GM23338 (cell line): Measurements from ENCODE around the gene NKX2-1. TPM values are rescaled to one million over a fixed set of nuclear protein-coding genes. Genes with fewer than 3 reads are reported as not detected.

Experiments
- ATAC-seq: fragments of 200-7000 bp; cut with Tn5 transposase; 3 replicates; pipeline ENCODE4 v1.9.1; 2020
- DNase-seq: peaks from one replicate; pipeline ENCODE4 v3.0.0-alpha.2; 2015; ENCODE audit warnings: low spot score
- H2AFZ ChIP-seq: fragments of 200-600 bp; sonication (generic); 2 replicates; pipeline ENCODE4 v1.8.0; 2016; ENCODE audit warnings: antibody characterized with exemption, mild to moderate bottlenecking, moderate library complexity
- H3F3A ChIP-seq: fragments of 200-600 bp; sonication (generic); replicated peaks from 2 replicates; pipeline ENCODE4 v1.8.0; 2017; ENCODE audit warnings: antibody characterized with exemption, mixed run types, low read depth
- H3K27ac ChIP-seq: fragments of 200-600 bp; sonication (generic); 2 replicates; pipeline ENCODE4 v1.6.1; 2016; ENCODE audit warnings: low read depth
- H3K27me3 ChIP-seq: fragments of 200-600 bp; sonication (generic); 2 replicates; pipeline ENCODE4 v1.8.0; 2016; ENCODE audit warnings: mild to moderate bottlenecking, mixed run types, moderate library complexity; ENCODE audit not compliant: insufficient read depth
- H3K36me3 ChIP-seq: fragments of 200-600 bp; sonication (generic); 2 replicates; pipeline ENCODE4 v1.8.0; 2016; ENCODE audit warnings: mild to moderate bottlenecking; ENCODE audit not compliant: insufficient read depth
- H3K4me1 ChIP-seq: fragments of 200-600 bp; sonication (generic); 2 replicates; pipeline ENCODE4 v1.8.0; 2016; ENCODE audit warnings: mild to moderate bottlenecking, moderate library complexity; ENCODE audit not compliant: insufficient read depth
- H3K4me2 ChIP-seq: fragments of 200-600 bp; sonication (generic); 2 replicates; pipeline ENCODE4 v1.7.1; 2017; ENCODE audit warnings: mixed run types
- H3K4me3 ChIP-seq: fragments of 200-600 bp; sonication (generic); 2 replicates; pipeline ENCODE4 v1.6.1; 2016; ENCODE audit warnings: mixed run types
- H3K79me2 ChIP-seq: fragments of 200-600 bp; sonication (generic); replicated peaks from 2 replicates; pipeline ENCODE4 v1.8.0; 2017; ENCODE audit warnings: mild to moderate bottlenecking; ENCODE audit not compliant: insufficient read depth
- H3K9me2 ChIP-seq: fragments of 200-600 bp; sonication (generic); 2 replicates; pipeline ENCODE4 v1.8.0; 2017; ENCODE audit not compliant: insufficient read depth
- H4K20me1 ChIP-seq: fragments of 200-600 bp; sonication (generic); replicated peaks from 2 replicates; pipeline ENCODE4 v1.8.0; 2017; ENCODE audit warnings: mild to moderate bottlenecking; ENCODE audit not compliant: insufficient read depth
- H3K27ac Mint-ChIP-seq: 2 replicates; pipeline ENCODE4 v1.8.0; 2020; ENCODE audit warnings: inconsistent platforms, mild to moderate bottlenecking, moderate library complexity, mixed read lengths
- H3K27me3 Mint-ChIP-seq: 3 replicates; pipeline ENCODE4 v1.8.0; 2022; ENCODE audit warnings: low read depth, mild to moderate bottlenecking, moderate library complexity, mixed read lengths, inconsistent platforms; ENCODE audit not compliant: insufficient read depth, poor library complexity
- H3K36me3 Mint-ChIP-seq: 3 replicates; pipeline ENCODE4 v1.8.0; 2021; ENCODE audit warnings: low read depth, mild to moderate bottlenecking, inconsistent platforms, moderate library complexity, mixed read lengths
- H3K4me1 Mint-ChIP-seq: 3 replicates; pipeline ENCODE4 v1.8.0; 2020; ENCODE audit warnings: mild to moderate bottlenecking, inconsistent platforms, mixed read lengths
- H3K4me3 Mint-ChIP-seq: 3 replicates; pipeline ENCODE4 v1.8.0; 2021; ENCODE audit warnings: moderate library complexity, mild to moderate bottlenecking, inconsistent platforms, mixed read lengths
- H3K9me3 Mint-ChIP-seq: 3 replicates; pipeline ENCODE4 v1.8.0; 2020; ENCODE audit warnings: moderate library complexity, mild to moderate bottlenecking, inconsistent platforms, mixed read lengths
- CTCF ChIP-seq, 2 experiments: fragments of 200-600 bp in 1 of 2; sonication (generic) in 1 of 2; conservative IDR thresholded peaks; 2 replicates each; pipeline versions ENCODE4 v1.5.1 to v1.6.1; 2016 to 2017; ENCODE audit warnings: antibody characterized with exemption in 2 of 2, low read depth in 2 of 2, mild to moderate bottlenecking in 2 of 2, moderate library complexity in 1 of 2
- EZH2 ChIP-seq: fragments of 200-600 bp; sonication (generic); IDR thresholded peaks from one replicate; pipeline ENCODE4 v1.8.0; 2017; ENCODE audit warnings: antibody characterized with exemption, mild to moderate bottlenecking, low read depth; ENCODE audit not compliant: unreplicated experiment
- EZH2phosphoT487 ChIP-seq: fragments of 200-600 bp; sonication (generic); IDR thresholded peaks from one replicate; pipeline ENCODE4 v1.8.1; 2018; ENCODE audit warnings: antibody characterized with exemption; ENCODE audit not compliant: unreplicated experiment
- JUNB ChIP-seq: IDR thresholded peaks from one replicate; pipeline ENCODE4 v1.6.1; 2016; ENCODE audit warnings: antibody characterized with exemption; ENCODE audit not compliant: unreplicated experiment
- NANOG ChIP-seq: IDR thresholded peaks from 2 replicates; pipeline ENCODE4 v1.6.1; 2016; ENCODE audit warnings: antibody characterized with exemption, borderline replicate concordance
- REST ChIP-seq: IDR thresholded peaks from one replicate; pipeline ENCODE4 v1.6.1; 2018; ENCODE audit warnings: antibody characterized with exemption; ENCODE audit not compliant: unreplicated experiment
- ZNF114 ChIP-seq: fragments of 250-450 bp; sonication (Bioruptor Pico); IDR thresholded peaks from 2 replicates; pipeline ENCODE4 v1.5.0; 2020; ENCODE audit warnings: mild to moderate bottlenecking, moderate library complexity
- ZNF331 ChIP-seq: fragments of 250-450 bp; sonication (Bioruptor Pico); IDR thresholded peaks from 2 replicates; pipeline ENCODE4 v1.5.0; 2020; ENCODE audit warnings: low read depth, mild to moderate bottlenecking, moderate library complexity
- polyA plus RNA-seq: library from polyadenylated mRNA; unstranded; fragments of >200 nt; fragmentation: Nextera tagmentation; extraction: Ambion mirVana; gene quantifications from 2 replicates; pipeline ENCODE4 v1.2.1, GENCODE V29; 2016
- total RNA-seq: library from RNA; depleted of rRNA; stranded (reverse); fragments of >200 nt; shearing (Covaris generic); gene quantifications from 2 replicates; pipeline ENCODE4 v1.2.3, GENCODE V29; 2014

The NKX2-1 gene
- total and polyA plus RNA-seq, 2 experiments from 2014 or later = not detected

- peak overlapping the region; percentile 61; the same call in 1 of the 3 replicates for H3K4me3 Mint-ChIP-seq
- no peaks in the 10 kb centered on the region; the same call in 2 of the 3 replicates for H3K36me3 Mint-ChIP-seq
- H3K4me3 ChIP-seq = peak overlapping the region; percentile 58
- H3K9me3 Mint-ChIP-seq = peaks cover 6% of the 10 kb centered on the region
- DNase-seq (peak; percentile 87), ATAC-seq (peak; percentile 12)
- H3K36me3 ChIP-seq = no peaks in the 10 kb centered on the region
- H3K27ac ChIP-seq = no peak overlapping the region
- no peaks in the 10 kb centered on the region for H3K9me2 ChIP-seq
- no peaks in the 10 kb centered on the region for H3K79me2 ChIP-seq
- H3K4me1 Mint-ChIP-seq = peaks cover 27% of the 10 kb centered on the region
- H3K27me3 ChIP-seq = peaks cover 100% of the 10 kb centered on the region
- peak overlapping the region; percentile 80 for H3K4me2 ChIP-seq
- H3K4me1 ChIP-seq = peaks cover 37% of the 10 kb centered on the region
- H3F3A ChIP-seq = peaks cover 15% of the 10 kb centered on the region; the same call in 1 of the 2 replicates
- peaks cover 97% of the 10 kb centered on the region for H3K27me3 Mint-ChIP-seq
- H2AFZ ChIP-seq = no peak overlapping the region
- H4K20me1 ChIP-seq = peaks cover 19% of the 10 kb centered on the region
- H3K27ac Mint-ChIP-seq = no peak overlapping the region
- no peak for TF ChIP-seq ZNF331 (CRISPR knock-in tag)
- TF ChIP-seq CTCF (conservative IDR thresholded peaks at IDR 0.05; ENCODE audit: low read depth in 2 of 2) = peak; percentile 70 to 72
- TF ChIP-seq EZH2 = peak; percentile 71
Observed at GRCh38 chr14:36524220-36524837, 4.3 kb upstream of the NKX2-1 start.

- no peaks in the 10 kb centered on the region for H3K79me2 ChIP-seq
- peak overlapping the region; percentile 57; the same call in 1 of the 2 replicates for H3K4me2 ChIP-seq
- Mint-ChIP-seq H3K9me3 (peaks cover 6% of the 10 kb centered on the region), H3K4me3 (peak overlapping the region; percentile 45), H3K27me3 (peaks cover 100% of the 10 kb centered on the region), H3K27ac (no peak overlapping the region), H3K36me3 (no peaks in the 10 kb centered on the region; the same call in 2 of the 3 replicates), H3K4me1 (peaks cover 30% of the 10 kb centered on the region)
- peaks cover 100% of the 10 kb centered on the region for H3K27me3 ChIP-seq
- H3K36me3 ChIP-seq = no peaks in the 10 kb centered on the region
- H4K20me1 ChIP-seq = peaks cover 19% of the 10 kb centered on the region
- peaks cover 39% of the 10 kb centered on the region for H3K4me1 ChIP-seq
- ATAC-seq (no peak), DNase-seq (peak; percentile 40)
- TF ChIP-seq EZH2phosphoT487 = peak; percentile 35
- TF ChIP-seq ZNF114 = no peak
- no peak for TF ChIP-seq JUNB
- TF ChIP-seq ZNF331 (CRISPR knock-in tag) = no peak
- peak; percentile 87 for TF ChIP-seq EZH2
- TF ChIP-seq REST = no peak
- TF ChIP-seq NANOG = no peak
- H3K9me2 ChIP-seq = no peaks in the 10 kb centered on the region
- H3K4me3 ChIP-seq = peak overlapping the region; percentile 50; the same call in 1 of the 2 replicates
- H3F3A ChIP-seq = peaks cover 15% of the 10 kb centered on the region; the same call in 1 of the 2 replicates
- H3K27ac ChIP-seq = no peak overlapping the region
- H2AFZ ChIP-seq = no peak overlapping the region
Observed at GRCh38 chr14:36522972-36523715, 3.1 kb upstream of the NKX2-1 start.
